Measurements from ENCODE around the gene RNF32.
"Not testable (repeated sequence)": the region's sequence is repeated elsewhere in the genome, so short reads cannot be mapped to it uniquely, and the experiment has no call there.

Gene RNF32

DNA sequence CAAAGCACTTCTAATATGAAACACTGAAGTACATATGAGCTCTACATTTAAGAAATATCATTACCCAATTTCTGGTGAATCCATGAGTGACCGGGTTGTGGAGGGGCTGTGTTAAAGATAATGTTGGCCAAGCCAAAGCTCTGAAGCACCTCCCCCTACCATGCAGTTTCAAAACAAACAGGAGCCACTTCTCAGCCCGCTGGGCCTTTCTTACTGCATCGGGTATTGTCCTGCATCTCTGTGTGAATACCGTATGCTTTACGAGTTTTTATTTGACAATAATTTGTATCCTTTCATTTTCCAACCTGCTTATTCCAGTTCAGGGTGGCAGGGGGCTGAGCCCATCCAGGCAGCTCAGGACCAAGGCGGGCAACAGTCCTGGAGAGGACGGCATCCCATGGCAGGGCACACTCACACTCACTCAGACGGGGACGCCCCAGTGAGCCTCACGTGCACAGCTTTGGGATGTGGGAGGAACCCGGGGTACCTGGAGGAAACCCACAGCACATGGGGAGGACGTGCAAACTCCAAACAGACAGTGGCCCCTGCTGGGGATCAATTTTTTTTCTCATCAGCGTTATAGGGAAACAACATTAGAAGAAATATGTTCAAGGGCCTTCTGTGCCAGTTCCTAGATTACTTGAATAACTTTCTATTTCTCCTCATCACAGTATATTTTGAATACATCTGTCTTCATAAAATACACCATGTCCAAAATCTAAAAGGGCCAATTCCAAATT is 1.9 kb downstream of the RNF32 start:
- DNase-seq = no peak

DNA sequence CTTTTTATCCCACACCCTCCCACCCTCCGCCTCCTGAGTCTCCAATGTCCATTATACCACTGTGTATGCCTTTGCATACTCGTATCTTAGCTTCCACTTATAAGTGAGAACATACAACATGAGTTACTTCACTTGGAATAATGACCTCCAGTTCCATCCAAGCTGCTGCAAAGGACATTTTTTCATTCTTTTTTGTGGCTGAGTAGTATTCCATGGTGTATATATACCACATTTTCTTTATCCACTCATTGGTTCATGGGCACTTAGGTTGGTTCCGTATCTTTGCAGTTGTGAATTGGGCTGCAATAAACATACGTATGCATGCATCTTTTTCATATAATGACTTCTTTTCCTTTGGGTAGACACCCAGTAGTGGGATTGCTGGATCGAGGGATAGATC is 6.8 kb downstream of the RNF32 start:
- DNase-seq = not testable (repeated sequence)

DNA sequence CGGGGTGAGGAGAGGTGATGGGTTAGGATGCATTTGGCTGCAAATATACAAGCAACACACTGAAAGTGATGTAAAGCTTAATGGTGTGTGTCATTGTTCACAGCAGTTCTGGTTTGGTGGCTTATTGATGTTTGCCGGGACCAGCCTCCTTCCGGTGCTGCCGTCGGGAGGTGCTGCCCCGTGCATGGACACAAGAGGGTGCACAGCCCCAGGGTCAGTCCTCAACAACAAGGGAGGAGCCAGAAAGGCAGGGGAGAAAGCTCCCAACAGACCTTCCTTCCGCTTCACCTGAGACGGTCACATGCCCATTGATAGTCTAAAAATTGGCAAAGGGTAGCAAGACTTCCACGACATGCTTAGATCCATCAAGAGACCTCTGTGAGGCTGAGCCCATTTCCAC is 9.5 kb downstream of the RNF32 start:
- peak; percentile 38 for DNase-seq

DNA sequence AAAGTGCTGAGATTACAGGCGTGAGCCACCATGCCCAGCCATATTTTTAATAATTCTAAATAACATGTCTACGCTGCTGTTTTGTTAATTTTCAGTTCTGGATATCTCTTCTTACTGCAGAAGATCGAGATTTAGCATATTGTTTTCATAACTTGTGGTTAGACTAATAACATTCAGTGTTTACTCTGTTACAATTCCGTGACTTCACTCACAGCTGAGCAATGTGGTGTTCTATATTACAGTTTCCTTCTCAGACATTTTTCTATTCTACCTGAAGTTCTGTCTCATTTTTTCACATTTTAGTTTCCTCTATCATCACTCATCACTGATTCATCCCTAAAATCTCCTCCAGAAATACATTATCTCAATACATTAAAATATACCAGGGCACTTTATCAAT is 10.9 kb downstream of the RNF32 start:
- DNase-seq = no peak

DNA sequence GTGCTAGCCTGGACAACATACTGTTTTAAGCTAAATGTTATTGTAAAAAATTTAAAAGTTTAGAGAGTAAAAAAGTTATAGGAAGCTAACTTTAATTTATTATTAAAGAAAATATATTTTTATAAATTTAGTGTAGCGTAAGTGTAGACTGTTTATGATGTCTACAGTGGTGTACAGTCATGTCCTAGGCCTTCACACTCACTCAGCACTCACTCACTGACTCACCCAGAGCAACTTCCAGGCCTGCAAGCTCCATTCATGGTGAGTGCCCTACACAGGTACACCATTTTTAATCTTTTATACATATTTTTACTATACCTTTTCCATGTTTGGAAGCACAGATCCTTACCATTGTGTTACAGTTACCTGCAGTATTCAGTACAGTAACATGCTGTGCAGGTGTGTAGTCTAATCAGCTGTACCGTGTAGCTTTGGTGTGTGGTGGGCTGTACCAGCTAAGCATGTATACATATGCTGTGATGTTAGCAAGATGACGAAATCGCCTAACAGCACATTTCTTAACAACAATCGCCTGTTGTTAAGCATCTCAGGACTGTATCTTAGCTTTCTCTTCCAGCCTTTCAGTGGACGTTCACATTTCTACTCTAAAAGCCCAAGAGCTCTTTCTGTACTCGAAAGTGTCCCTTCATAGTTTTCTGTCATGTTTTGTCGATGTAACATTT is 12.5 kb downstream of the RNF32 start:
- DNase-seq = peak; percentile 15

DNA sequence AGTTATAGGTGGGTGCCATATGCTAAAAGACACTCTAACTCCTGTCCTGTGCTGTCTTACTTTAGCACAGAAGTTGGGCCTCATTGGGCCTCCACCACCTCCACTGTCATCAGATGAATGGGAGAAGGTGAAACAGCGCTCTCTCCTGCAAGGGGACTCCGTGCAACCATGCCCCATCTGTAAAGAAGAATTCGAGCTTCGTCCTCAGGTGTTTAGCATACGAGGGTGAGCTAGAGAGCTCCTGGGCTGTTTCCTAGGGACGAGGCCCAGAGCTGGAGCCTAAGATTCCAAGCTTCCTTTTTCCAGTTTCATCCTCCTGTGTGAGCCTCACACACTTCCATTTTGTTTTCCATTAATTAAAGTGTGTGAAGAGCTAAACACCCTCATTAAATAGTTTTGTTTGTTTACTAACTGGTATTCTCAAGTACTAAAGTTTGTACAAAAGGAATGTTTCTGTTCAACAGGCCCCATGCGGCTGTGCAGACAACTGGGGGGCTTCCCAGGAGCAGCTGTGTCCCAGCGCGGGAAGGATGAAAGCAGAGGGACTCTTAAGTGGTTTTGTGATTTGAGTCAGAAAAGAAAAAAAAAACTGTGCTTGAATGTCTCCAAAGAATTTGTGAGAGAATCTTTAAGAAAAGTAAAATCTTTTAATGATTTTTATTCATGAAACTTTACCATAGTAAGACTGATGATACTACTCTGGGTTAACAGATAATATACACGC is 14.1 kb downstream of the RNF32 start:
- DNase-seq = no peak

DNA sequence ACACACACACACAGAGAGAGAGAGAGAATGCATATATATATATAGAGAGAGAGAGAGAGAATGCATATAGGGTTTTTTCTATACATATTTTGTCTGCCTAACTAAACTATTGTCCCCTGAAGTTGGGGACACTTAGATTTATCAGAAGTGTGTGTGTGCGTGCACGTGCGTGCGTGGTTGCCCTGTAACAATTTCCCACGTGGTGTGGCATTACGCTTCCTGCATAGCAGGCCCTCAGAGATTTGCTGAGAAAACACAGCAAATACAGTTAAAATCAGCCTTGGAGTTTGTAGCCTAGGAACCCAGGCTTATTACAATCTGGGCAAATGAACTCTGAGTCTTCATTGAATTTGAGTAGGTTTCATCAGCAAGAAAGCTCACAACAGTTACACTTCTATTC is 14.7 kb downstream of the RNF32 start:
- DNase-seq = no peak

DNA sequence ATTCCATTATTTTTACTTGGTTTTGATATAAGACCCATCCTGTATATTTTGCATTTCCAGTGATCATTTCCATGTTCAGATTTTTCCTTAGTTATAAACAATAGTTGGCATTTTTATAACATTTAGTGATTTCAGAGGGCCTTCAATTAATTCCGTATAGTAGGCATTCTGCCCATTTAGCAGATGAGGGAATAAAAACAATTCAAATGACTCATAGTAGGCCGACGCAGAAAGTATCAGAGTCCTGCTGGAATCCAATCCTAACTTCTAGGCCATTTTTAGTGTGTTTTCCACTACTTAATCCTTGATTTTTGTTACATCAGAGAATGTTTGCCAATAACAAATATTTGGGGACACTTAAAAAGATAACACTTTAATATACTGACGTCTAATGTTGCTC is 15.4 kb downstream of the RNF32 start:
- no peak for DNase-seq

DNA sequence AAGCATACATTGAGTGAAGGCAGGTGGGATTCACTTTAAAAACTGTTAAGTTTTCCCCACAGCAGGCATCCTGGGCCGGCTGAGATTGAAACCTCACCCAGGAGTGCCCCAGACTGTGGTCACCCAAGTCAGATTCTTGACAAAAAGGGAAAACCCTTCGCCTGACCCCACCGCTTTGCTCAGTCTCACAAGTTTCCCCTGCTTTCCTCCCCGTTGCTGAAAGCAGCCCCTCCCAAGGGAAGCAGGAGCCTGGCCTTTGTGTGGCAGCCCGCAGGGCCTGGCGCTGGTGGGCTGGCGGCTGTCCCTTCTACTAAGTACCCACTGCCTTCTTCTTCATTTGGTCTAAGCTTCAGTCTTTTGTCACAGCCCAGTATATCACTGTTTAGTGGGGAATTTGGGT is 16.0 kb downstream of the RNF32 start:
- DNase-seq = no peak

DNA sequence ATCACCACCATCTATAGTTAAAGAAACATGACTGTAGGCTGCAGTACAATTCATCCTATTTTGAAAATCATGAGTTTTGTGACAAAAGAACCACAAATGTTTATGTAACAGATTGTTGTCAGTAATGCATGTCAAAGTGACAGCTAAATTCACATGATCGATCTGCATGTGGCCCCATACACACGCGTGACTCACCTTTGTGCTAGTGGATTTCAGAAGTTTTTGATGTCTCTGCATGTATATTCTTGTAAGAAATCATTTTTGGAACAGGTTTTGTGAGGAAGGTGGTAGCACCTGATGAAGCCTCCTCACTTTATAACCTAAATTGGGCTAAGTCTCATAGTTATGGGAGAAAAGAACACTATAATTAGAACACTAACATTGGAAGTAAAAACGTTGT is 17.1 kb downstream of the RNF32 start:
- DNase-seq = no peak

DNA sequence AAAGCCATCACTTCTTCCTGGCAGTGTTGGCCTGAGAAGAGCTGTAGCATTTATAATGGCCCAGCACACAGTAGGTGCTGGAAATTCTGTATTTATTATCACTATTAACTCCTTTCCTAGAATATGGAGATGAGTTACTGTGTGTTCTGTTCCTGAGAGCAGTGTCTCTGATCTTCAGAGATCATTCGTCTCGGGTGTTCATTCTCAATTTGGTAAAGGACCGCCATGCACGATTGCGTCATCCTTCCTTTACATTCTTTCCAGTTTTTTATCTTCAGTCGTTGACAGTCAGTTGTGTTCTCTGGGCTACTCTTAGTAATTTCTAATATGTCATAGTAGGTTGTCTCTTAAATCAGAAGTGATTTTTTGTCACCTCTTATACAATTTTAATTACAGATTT is 18.6 kb downstream of the RNF32 start:
- no peak for DNase-seq

DNA sequence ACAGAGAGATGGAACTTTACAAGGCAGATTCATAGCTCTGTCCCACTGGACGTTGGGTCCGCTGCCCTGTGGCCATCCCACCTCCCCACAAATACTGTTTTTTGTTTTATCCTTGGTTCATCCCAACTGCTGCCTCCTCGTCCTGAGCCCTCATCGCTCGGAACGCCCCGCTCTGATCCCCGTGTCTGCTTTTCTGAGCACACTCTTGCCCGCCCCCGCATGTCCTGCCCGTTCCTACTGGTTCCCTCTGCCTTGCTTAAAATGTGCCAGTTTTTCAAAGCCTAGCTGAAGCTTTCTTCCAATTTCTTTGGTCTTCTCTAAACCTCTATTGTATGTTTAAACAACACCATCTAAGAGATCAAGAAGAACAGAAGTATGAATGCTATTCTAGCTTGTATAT is 19.4 kb downstream of the RNF32 start:
- DNase-seq = no peak

DNA sequence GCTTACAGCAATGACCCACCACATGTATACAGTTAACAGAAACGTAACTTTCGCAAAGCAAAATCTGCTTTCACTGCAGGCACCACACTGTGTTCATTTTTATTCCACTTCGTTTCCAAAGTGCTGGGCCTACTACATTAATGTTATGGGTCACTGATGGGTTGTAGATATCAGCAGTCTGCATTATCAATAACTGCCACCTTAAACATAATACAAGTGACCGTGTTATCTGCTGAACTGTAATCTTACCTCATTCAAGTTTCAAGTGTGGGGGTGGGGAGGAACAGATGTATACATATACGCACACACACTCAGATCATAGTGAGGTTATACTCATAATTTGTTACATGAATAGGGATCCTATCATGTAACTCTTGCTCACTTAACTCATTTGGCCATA is 21.1 kb downstream of the RNF32 start:
- DNase-seq = no peak

DNA sequence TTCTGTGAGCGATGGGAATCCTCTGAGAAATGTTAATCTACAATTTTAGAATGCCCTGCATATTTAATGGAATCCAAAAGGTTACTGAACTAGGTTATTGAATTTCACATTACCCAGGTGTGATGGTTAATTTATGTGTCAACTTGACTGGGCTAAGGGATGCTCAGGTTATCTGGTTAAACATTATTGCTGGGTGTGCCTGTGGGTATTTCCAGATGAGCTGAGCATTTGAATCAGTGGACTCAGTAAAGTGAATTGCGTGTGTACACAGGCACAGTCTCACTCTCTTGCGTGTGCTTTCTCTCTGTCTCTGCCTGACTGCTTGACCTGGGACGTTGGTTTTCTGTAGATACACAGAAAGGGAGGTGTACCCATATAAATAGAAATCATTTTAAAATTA is 21.7 kb downstream of the RNF32 start:
- DNase-seq = no peak

DNA sequence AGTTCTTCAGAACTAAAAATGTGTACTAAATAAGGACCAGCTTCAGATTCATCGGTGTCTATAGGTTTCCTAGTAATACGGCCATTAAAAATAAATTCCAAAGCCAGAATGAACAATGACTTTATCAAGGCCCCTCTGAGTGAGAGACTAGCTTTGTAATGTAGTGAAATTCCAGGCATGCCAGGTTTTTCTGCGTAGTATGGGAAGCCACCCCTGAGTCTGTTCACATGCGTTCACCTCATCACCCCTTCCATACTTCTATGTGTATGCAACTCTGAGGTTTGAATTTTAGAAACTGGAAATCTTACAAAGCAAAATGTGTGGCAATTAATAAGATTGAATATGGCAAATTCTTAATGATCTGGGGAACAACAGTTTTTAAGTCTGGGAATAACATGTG is 24.5 kb downstream of the RNF32 start:
- DNase-seq = no peak

DNA sequence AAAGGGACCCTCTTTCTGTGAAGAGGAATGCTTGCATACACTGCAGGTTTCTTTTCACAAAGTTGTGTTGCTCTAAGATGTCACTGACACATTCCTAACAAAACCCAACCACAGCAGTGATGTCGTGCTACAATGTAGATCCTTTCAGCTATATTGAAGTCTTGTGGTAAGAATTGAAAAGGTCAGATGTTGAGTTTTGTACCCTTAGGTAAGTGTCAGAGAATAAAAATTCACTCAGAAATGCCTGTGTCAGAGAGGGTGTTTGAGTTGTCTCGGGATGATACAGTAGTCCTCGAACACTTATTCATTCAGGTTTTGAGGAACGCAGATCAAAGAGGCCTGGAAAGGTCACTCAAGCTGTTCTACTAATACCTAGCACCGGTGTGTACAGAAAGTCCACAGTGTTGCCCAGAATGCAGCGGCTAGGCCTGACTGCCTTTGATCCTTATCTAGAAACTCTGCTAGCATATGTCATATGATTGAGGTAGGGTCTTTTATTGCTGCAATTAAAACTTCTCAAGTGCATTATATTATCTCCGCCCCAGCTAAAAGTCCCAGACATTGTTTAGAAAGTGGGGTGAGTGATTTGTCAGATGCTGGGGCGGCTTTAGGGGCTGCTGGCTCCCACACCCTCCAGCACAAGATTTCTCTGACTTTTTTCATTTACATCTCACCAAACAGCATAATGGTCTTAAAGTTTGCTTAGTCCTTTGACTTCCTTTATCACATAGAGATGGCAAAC is 26.0 kb downstream of the RNF32 start:
- no peak for DNase-seq

DNA sequence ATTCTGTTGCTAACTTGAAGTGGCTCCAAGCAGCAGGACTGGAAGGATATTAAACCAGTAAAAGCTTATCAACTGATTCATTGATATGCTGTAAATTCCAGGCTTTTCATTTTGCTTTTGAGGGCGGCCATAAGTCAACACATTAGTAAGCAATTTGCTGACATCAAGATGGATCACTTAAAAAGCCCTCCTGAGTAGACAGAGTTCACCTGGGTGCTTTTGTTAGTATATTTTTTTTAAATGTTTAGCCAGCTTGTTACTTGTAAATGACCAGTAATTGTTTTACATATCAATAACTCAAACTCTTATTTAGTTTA is 26.5 kb downstream of the RNF32 start:
- DNase-seq = no peak

DNA sequence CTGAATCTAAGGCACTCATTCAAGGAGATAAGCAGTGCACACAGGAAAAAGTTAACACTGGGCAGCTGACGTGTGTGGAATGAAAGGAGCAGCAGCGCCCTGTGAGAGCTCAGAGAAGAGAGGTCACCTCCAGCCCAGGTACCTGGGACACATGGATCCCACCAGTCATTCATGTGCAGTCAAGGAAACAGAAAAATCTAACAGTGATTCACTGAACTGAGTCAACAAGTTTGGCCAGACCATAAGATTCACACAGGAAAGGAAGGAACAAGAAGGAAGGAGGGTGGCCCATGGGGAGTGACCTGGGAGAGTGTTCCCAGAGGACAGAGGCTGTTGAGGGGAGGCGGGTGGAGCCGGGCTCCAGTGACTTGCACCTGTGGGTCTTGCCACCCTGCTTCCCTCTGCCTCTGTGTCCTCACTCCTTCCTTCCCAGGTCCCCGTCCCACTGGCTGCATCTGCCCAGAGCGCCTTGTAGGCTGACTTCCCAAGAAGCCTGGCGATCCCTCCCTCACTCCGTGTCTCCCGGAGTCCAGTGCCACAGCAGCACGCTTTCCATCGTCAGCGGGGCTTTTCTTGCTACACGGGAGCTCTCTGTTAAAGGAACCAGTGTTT is 27.7 kb downstream of the RNF32 start:
- DNase-seq = no peak

DNA sequence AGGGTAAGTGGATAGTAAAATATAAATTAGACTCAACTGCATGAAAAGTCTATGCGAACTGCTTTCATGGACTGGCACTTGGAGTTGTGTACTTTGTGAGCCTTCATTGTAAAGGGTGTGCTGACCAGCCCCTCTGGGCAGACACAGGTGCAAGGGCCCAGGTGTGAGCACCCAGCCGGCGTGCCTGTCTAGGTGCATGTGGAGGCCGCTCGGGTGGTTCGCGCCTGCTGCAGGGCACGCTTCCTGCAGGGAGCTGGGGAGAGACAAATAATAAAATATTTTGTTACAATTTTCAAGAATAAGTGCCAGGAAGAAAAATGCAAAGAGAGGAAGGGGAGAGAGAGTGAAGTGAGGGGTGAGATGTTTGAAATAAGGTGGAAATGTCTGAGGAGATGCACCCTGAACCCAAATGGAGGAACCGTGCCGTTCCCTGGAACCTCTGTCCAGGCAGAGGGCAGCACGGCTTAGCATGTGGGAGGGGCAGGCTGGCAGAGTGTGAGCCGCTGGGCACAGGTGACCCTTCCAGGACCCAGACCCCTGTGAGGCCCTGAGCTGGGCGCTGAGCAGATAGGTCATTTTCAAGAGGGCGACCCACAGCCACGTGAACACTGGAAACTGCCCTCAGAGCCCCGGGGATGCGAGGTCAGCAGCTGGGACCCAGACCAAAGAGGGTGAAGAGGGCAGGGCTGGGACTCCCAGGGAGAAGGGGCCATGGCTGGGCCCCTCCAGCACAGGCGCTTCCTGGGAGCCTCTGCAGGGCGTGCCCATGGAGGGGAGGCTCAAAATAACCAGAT is 28.7 kb downstream of the RNF32 start:
- DNase-seq = no peak

DNA sequence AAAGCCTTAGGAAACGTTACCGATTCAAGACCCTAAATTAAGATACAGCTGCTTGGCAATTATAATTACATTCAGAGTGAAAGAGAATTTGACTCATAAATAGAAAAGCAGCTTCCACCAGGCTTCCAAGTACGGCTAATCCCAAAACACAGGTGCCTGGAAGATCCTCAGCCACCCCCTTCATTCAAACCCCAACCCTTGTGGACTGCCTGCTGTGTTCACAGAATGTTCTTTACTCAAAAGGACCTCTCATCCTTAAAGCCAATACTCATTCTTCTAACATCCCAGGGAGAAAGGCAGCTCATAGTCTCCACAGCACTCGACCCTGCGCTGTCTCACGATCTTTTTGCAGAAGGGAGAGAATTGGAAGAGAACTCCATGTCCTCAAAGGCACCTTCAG is 32.9 kb downstream of the RNF32 start:
- DNase-seq = no peak

DNA sequence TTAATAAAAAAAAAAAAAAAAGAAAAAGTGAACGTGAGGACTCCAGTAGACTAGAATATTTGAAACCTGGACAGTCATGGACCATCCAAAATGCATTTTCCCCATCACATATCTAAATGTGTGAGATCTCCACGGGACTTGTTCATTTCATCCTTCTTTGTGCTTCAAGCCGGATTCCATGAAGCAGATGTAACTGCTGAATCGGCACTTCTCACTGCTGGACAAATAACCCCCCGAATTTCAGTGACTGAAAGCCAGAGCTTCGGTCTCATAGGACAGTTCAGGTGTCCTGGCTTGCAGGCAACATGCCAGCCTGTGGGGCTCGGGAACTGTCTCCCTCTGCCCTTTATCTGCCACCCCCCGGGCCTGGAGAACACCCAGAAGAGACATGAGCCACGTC is 33.3 kb downstream of the RNF32 start:
- DNase-seq = no peak

DNA sequence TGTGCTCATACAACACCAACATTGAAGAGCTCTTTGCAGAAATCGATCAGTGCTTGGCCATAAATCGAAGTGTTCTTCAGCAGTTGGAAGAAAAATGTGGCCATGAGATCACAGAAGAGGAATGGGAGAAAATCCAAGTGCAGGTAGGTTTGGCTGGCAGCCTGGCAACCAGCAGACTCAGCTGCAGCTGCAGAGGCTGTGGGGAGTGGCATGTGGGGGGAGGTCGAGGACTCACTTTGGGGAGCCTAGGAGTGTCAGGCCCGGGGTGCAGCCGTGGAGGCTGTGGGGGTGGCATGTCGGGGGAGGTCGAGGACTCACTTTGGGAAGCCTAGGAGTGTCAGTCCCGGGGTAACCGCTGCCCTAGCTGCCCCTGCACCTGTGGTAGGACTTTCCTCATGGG is 35.1 kb downstream of the RNF32 start:
- DNase-seq = no peak
